Measurements from ENCODE around the gene ANO9.
"Not testable (repeated sequence)": the region's sequence is repeated elsewhere in the genome, so short reads cannot be mapped to it uniquely, and the experiment has no call there.

ANO9 gene

GRCh38 chr11:399731-400211 lies 42.0 kb downstream of the ANO9 start:
- DNase-seq = no peak

GRCh38 chr11:398826-399225 lies 43.0 kb downstream of the ANO9 start:
- no peak for DNase-seq

GRCh38 chr11:396948-397548 lies 44.8 kb downstream of the ANO9 start:
- DNase-seq = no peak

GRCh38 chr11:396511-396947 lies 45.3 kb downstream of the ANO9 start:
- DNase-seq = no peak

GRCh38 chr11:395866-396265 lies 45.9 kb downstream of the ANO9 start:
- no peak for DNase-seq

- DNase-seq = no peak
Observed at GRCh38 chr11:394858-395655, 46.8 kb downstream of the ANO9 start.

- no peak for DNase-seq
Observed at GRCh38 chr11:394034-394857, 47.6 kb downstream of the ANO9 start, which contains the start of gene PKP3. Gene PKP3, plus strand, starts transcription at chr11:394209. Its CDS starts 84 bp downstream, at chr11:394293.

- no peak for DNase-seq
Observed at GRCh38 chr11:393219-394033, 48.4 kb downstream of the ANO9 start.

- DNase-seq = no peak
Observed at GRCh38 chr11:392102-392777, 49.6 kb downstream of the ANO9 start.

GRCh38 chr11:391117-392017 lies 50.4 kb downstream of the ANO9 start:
- no peak for DNase-seq

GRCh38 chr11:390175-390574 lies 51.6 kb downstream of the ANO9 start:
- DNase-seq = no peak

GRCh38 chr11:389369-389768 lies 52.4 kb downstream of the ANO9 start:
- DNase-seq = not testable (repeated sequence)

- DNase-seq = no peak
Observed at GRCh38 chr11:387193-387793, 54.5 kb downstream of the ANO9 start.

- no peak for DNase-seq
Observed at GRCh38 chr11:386483-386882, 55.3 kb downstream of the ANO9 start.

- no peak for DNase-seq
Observed at GRCh38 chr11:385594-386351, 56.0 kb downstream of the ANO9 start.

GRCh38 chr11:384511-384910 lies 57.3 kb downstream of the ANO9 start:
- DNase-seq = no peak

- no peak for DNase-seq
Observed at GRCh38 chr11:383431-383830, 58.4 kb downstream of the ANO9 start.

- DNase-seq = no peak
Observed at GRCh38 chr11:382081-382629, 59.7 kb downstream of the ANO9 start.

GRCh38 chr11:381501-382072 lies 60.2 kb downstream of the ANO9 start:
- DNase-seq = no peak

Data from stimulated activated CD4-positive, alpha-beta T cell treated with anti-CD3 and anti-CD28 coated beads, Interleukin-1b, Interleukin-23, amount 100 ng/mL, for 48 hours (primary cell).